GM18907 (cell line): Measurements from ENCODE around the gene MTA3.
"Not testable (repeated sequence)": the region's sequence is repeated elsewhere in the genome, so short reads cannot be mapped to it uniquely, and the experiment has no call there.

Source experiments
- ATAC-seq: cut with Tn5 transposase; IDR thresholded peaks from one replicate; pipeline ENCODE4 v1.9.1; 2021; ENCODE audit warnings: mild to moderate bottlenecking, moderate library complexity; ENCODE audit not compliant: unreplicated experiment

The MTA3 gene

GRCh38 chr2:42606166-42606565, 37.7 kb downstream of the MTA3 start:
- not testable (repeated sequence) for ATAC-seq

DNA sequence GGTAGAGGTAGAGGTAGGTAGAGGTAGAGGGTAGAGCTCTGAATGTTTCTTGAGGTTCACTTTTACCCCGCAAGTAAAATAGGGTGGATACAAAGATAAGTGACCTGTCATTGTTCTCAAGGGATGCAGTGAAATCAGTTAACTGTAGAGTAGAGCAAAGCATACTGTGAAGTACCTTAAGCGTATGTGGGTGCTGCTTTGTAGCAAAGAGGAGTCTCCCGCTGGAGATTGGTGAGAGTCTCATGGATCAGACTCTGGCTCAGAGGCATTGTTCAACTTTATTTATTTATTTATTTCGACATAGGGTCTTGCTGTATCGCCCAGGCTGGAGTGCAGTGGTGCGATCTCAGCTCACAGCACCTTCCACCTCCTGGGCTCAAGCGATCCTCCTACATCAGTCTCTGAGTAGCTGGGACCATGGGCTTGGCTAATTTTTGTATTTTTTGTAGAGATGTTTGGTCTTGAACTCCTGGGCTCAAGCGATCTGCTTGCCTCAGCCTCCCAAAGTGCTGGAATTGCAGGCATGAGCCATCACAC, 38.7 kb downstream of the MTA3 start:
- no peak for ATAC-seq

GRCh38 chr2:42613281-42614064, 45.0 kb downstream of the MTA3 start:
- ATAC-seq = no peak

GRCh38 chr2:42614838-42615237, 46.4 kb downstream of the MTA3 start:
- no peak for ATAC-seq

DNA sequence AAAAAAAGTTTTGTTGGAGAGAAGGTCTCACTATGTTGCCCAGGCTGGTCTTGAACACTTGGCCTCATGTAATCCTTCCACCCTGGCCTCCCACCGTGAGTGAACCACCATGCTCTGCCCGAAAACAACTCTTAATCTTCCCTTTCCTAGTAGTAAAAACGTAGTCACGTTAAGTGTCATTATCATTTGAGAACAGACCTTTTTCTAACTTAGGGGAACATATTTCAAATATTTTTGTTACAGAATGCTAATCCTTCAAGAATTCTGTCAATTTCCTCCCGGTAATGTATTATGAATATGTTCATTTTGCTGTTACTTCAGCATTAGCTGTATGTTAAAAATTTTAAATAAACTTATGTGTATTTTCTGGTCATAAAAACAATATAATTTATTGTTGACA, 49.7 kb downstream of the MTA3 start:
- ATAC-seq = no peak

DNA sequence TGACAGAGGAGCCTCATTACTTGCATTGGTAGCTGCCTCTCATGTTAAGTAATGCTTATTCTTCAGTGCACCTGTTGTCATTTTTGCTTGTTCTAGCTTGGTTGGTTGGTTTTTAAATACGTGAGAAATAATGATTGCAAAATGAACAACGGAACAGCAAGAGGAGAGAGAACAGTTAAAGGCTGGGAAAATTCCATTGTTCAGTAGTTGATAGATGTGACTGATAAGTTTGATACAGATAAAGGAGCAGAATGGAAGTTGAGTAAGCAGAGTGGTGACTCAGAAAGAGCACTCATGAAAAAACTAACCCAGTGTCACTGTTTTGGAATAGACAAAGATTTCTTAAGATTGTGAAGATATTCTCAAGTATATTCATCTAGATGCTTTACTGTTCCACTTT, 50.5 kb downstream of the MTA3 start:
- ATAC-seq = no peak

- ATAC-seq = not testable (repeated sequence)
Observed at GRCh38 chr2:42621626-42622025, 53.2 kb downstream of the MTA3 start.

GRCh38 chr2:42622943-42623676, 54.7 kb downstream of the MTA3 start:
- no peak for ATAC-seq

- ATAC-seq = no peak
Observed at GRCh38 chr2:42624047-42624446, 55.6 kb downstream of the MTA3 start.

- not testable (repeated sequence) for ATAC-seq
Observed at GRCh38 chr2:42628024-42628423, 59.6 kb downstream of the MTA3 start.

DNA sequence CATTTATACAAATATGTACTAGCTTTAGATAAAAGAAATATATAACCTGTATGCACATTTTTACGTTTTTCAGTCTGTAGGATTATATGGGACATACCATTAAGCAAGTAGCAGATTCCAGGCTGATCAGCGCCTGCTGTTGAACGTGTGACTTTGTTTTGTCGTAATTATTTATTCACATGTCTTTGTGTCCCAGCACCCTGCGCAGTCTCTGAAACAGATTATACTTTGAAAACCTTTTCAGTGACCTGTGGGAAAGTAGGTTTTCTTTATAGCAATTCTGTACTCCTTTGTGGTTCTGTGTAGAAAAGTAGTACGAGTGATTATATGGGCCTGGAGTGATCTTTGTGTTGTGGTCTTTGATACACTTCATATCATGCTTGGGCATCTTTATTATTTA, 68.5 kb downstream of the MTA3 start:
- no peak for ATAC-seq

GRCh38 chr2:42638080-42638784, 69.8 kb downstream of the MTA3 start:
- no peak for ATAC-seq

DNA sequence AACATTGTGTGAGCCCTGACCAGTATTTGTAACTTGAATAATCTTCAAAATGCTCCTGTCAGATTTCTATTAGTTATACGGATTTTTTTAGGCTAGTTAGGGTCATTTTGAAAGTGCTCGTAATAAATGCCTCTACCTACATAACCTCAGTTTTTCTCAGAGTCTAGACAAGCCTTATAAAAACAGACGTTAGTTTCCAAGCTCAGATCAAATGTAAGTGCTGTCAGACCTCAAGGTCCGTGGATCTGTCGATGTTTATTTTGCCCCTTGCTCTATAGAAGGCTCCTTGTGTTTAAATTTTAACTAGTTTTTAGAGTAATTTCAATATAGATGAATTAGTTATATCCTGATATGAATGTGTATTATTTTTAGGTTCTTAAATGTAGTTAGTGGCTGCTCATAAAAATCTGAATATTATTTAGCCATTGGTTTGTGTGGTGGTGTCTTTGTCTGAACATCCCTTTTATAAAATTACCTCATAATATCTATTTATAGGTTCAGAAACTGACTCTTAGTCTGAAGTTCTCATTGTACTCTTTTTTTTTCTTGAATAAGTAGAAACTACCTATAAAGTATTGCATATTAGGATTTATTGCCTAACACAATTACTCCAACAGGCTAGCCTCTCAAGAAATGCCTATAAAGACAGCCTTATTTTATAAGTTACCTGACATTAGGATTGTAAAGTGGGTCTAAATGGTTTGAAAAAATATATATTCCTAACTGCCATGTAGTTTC, 71.1 kb downstream of the MTA3 start:
- no peak for ATAC-seq

DNA sequence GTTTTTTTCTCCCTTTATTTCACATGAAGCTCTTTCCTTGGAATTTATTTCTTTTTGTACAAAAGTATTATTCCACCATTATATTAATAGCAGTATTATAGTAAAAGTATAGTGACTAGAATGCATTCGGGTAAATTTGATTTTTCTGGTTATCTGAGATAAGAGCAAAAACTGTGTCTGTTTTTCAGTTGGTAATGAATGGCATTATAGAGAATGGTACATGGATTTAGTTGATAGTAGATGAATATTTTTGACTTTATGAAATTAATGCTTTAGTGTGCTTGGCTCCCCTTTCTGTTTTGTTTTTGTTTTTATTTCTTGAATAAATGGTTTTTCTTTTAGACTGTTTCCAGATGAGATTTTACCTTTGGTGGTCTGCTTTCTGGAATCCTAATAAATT, 71.8 kb downstream of the MTA3 start:
- ATAC-seq = no peak

DNA sequence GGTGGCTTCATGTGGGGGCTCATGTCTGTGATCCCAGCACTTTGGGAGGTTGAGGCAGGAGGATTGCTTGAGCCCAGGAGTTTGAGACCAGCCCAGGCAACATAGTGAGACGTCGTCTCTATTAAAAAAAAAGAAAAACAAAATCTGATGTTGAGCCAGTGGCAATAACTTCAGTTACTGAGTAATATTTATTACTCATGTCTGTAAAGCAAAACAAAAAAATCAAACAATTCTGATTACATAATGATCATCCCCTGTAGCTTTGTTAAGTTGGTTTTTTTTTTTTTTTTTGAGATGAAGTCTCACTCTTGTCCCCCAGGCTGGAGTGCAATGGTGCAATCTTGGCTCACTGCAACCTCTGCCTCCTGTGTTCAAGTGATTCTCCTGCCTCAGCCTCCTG, 73.9 kb downstream of the MTA3 start:
- ATAC-seq = not testable (repeated sequence)

GRCh38 chr2:42645551-42645950, 77.1 kb downstream of the MTA3 start:
- ATAC-seq = no peak

DNA sequence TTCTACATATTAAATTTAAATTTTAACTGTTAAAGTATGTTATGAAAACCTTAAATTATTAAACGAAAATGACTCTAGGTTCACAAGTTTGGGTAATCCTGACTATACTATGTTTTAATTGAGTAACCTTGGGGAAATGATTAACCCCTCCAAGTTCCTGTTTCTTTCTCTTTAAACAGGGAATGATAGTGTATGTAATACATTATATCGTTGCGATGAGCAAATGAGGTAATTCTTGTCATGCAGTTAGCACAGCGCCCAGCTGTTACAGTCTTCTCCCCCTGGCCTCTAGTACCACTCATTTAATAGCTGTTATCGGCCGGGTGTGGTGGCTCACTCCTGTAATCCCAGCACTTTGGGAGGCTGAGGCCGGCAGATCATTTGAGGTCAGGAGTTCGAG, 80.4 kb downstream of the MTA3 start:
- ATAC-seq = no peak

- no peak for ATAC-seq
Observed at GRCh38 chr2:42651057-42651456, 82.6 kb downstream of the MTA3 start.

DNA sequence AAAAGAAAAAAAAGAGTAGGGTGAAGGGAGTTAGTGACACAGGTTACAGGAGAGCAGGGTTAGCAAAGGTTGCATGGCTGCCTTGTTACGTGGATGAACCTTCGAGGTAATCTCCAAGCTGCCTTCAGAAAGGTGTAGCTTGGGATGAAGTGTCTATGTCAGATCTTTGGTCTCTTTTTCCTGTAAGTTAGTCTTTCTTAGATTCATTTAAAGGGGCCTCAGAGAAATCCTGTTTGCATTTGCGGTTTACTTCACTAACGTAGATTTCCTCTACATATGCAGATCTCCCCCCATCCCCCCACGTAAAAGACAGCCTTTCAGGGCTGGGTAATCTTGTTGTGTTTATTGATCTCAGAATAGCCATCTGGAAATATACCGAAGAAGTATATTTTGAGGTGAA, 83.7 kb downstream of the MTA3 start:
- no peak for ATAC-seq

GRCh38 chr2:42653039-42653438, 84.6 kb downstream of the MTA3 start:
- ATAC-seq = no peak

DNA sequence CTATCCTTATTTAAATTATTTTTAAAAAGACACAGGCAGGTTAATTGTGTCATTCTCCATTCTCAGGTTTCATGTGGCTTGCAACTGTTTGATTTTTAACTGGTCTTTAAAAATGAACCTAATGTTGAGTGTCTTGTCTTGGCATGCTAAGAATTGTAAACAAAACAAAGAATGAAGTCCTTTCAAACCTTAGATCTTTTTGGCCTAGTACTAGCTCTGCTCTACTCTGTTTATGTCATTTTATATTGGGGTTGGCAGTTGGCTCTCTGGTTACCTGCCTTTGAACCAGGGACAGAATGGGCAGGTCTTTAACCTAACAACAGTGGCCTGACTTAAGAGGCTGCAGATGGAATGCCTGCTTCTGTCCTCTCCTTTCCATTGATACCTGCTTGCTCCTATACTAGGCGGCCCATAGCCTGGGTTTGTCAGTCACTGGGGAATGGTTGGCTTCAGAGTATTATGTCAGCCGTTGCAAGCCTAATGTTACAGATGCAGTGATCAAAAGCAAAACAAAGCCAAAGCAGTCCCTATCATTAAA, 85.5 kb downstream of the MTA3 start:
- ATAC-seq = no peak
